Retina (tissue), 1 donor: Measurements from ENCODE around the gene PTPRB.

ENCODE experiments used
- DNase-seq: peaks from one replicate; pipeline ENCODE4 v3.0.0-alpha.2; 2016

PTPRB gene

GRCh38 chr12:70641691-70642090, 4.5 kb upstream of the PTPRB start:
- DNase-seq = no peak

GRCh38 chr12:70640901-70641300, 3.7 kb upstream of the PTPRB start:
- no peak for DNase-seq

GRCh38 chr12:70639535-70639934, 2.3 kb upstream of the PTPRB start:
- DNase-seq = no peak

- DNase-seq = no peak
Observed at GRCh38 chr12:70638639-70639360, 1.6 kb upstream of the PTPRB start.

- no peak for DNase-seq
Observed at GRCh38 chr12:70635755-70636154, 1.5 kb downstream of the PTPRB start.

GRCh38 chr12:70628701-70629480, 8.3 kb downstream of the PTPRB start:
- DNase-seq = no peak

- no peak for DNase-seq
Observed at GRCh38 chr12:70627677-70628076, 9.6 kb downstream of the PTPRB start.

- DNase-seq = no peak
Observed at GRCh38 chr12:70626180-70626579, 11.0 kb downstream of the PTPRB start.

GRCh38 chr12:70619471-70620152, 17.6 kb downstream of the PTPRB start:
- DNase-seq = no peak

GRCh38 chr12:70618371-70618770, 18.9 kb downstream of the PTPRB start:
- DNase-seq = no peak

GRCh38 chr12:70617450-70617849, 19.8 kb downstream of the PTPRB start:
- DNase-seq = no peak

GRCh38 chr12:70615174-70615866, 21.9 kb downstream of the PTPRB start:
- DNase-seq = no peak

GRCh38 chr12:70609739-70610491, 27.3 kb downstream of the PTPRB start:
- DNase-seq = peak; percentile 72

GRCh38 chr12:70609203-70609602, 28.0 kb downstream of the PTPRB start:
- peak; percentile 30 for DNase-seq

- no peak for DNase-seq
Observed at GRCh38 chr12:70608184-70608583, 29.0 kb downstream of the PTPRB start.

- DNase-seq = no peak
Observed at GRCh38 chr12:70607107-70607506, 30.1 kb downstream of the PTPRB start.

- DNase-seq = no peak
Observed at GRCh38 chr12:70605976-70606375, 31.3 kb downstream of the PTPRB start.

- DNase-seq = no peak
Observed at GRCh38 chr12:70604662-70605061, 32.6 kb downstream of the PTPRB start.

- no peak for DNase-seq
Observed at GRCh38 chr12:70603044-70603443, 34.2 kb downstream of the PTPRB start.

GRCh38 chr12:70598467-70599193, 38.6 kb downstream of the PTPRB start:
- DNase-seq = no peak

- no peak for DNase-seq
Observed at GRCh38 chr12:70592664-70593063, 44.6 kb downstream of the PTPRB start.
